CD4-positive, alpha-beta T cell treated with Interleukin-6 at 100 ng/mL for 8 hours (primary cell): ENCODE results near the gene ATP2A3.
A peak's percentile ranks its signal among the peaks of the same experiment; 100 is the strongest.

Experiments
- DNase-seq: peaks from one replicate; pipeline ENCODE4 v3.0.0-alpha.2; 2020; ENCODE audit warnings: mixed read lengths, low spot score

ATP2A3 gene

GRCh38 chr17:3910420-3911270, 53.6 kb downstream of the ATP2A3 start:
- no peak for DNase-seq

- DNase-seq, result no peak
Observed at GRCh38 chr17:3909257-3909656, 55.0 kb downstream of the ATP2A3 start.

GRCh38 chr17:3907483-3908216, 56.6 kb downstream of the ATP2A3 start:
- no peak for DNase-seq

- DNase-seq, result no peak
Observed at GRCh38 chr17:3906881-3907280, 57.4 kb downstream of the ATP2A3 start.

GRCh38 chr17:3905017-3905520, 59.2 kb downstream of the ATP2A3 start:
- no peak for DNase-seq

GRCh38 chr17:3904501-3904900, 59.7 kb downstream of the ATP2A3 start:
- DNase-seq, result no peak

- no peak for DNase-seq
Observed at GRCh38 chr17:3903881-3904290, 60.4 kb downstream of the ATP2A3 start.

GRCh38 chr17:3903051-3903825, 61.0 kb downstream of the ATP2A3 start:
- DNase-seq, result no peak

GRCh38 chr17:3900646-3901045, 63.6 kb downstream of the ATP2A3 start:
- no peak for DNase-seq

GRCh38 chr17:3897731-3898130, 66.5 kb downstream of the ATP2A3 start:
- no peak for DNase-seq

- no peak for DNase-seq
Observed at GRCh38 chr17:3896968-3897235, 67.3 kb downstream of the ATP2A3 start.

GRCh38 chr17:3896108-3896967, 67.9 kb downstream of the ATP2A3 start:
- DNase-seq, result no peak

GRCh38 chr17:3895354-3895753, 68.9 kb downstream of the ATP2A3 start:
- DNase-seq, result no peak

GRCh38 chr17:3894911-3895343, 69.3 kb downstream of the ATP2A3 start:
- DNase-seq, result no peak

GRCh38 chr17:3894188-3894587, 70.0 kb downstream of the ATP2A3 start:
- DNase-seq, result no peak

- no peak for DNase-seq
Observed at GRCh38 chr17:3893720-3894116, 70.5 kb downstream of the ATP2A3 start.

- DNase-seq, result peak; percentile 87
Observed at GRCh38 chr17:3893003-3893719, 71.1 kb downstream of the ATP2A3 start, which contains the start of gene CAMKK1. Gene CAMKK1, minus strand, starts transcription at chr17:3893053. Its CDS starts 7,366 bp downstream, at chr17:3885687.

GRCh38 chr17:3892095-3892998, 71.9 kb downstream of the ATP2A3 start:
- peak; percentile 80 for DNase-seq

- no peak for DNase-seq
Observed at GRCh38 chr17:3891626-3892094, 72.6 kb downstream of the ATP2A3 start.

GRCh38 chr17:3890878-3891219, 73.4 kb downstream of the ATP2A3 start:
- no peak for DNase-seq
